HG03442 (cell line): ENCODE data around the gene GRIK3.
"Not testable (repeated sequence)": the region's sequence is repeated elsewhere in the genome, so short reads cannot be mapped to it uniquely, and the experiment has no call there.

Experiments used
- ATAC-seq: cut with Tn5 transposase; IDR thresholded peaks from one replicate; pipeline ENCODE4 v1.9.1; 2021; ENCODE audit warnings: mild to moderate bottlenecking, moderate library complexity; ENCODE audit not compliant: unreplicated experiment

Gene GRIK3

GRCh38 chr1:36948147-36948546, 86.2 kb downstream of the GRIK3 start:
- ATAC-seq = no peak

- ATAC-seq = no peak
Observed at GRCh38 chr1:36947384-36947783, 86.9 kb downstream of the GRIK3 start.

- no peak for ATAC-seq
Observed at GRCh38 chr1:36944883-36945282, 89.4 kb downstream of the GRIK3 start.

GRCh38 chr1:36942148-36942547, 92.2 kb downstream of the GRIK3 start:
- ATAC-seq = no peak

- ATAC-seq = no peak
Observed at GRCh38 chr1:36941316-36941978, 92.9 kb downstream of the GRIK3 start.

GRCh38 chr1:36938819-36939218, 95.5 kb downstream of the GRIK3 start:
- no peak for ATAC-seq

GRCh38 chr1:36937371-36937770, 96.9 kb downstream of the GRIK3 start:
- no peak for ATAC-seq

- ATAC-seq = no peak
Observed at GRCh38 chr1:36934061-36934460, 100.3 kb downstream of the GRIK3 start.

- ATAC-seq = no peak
Observed at GRCh38 chr1:36927826-36928225, 106.5 kb downstream of the GRIK3 start.

- no peak for ATAC-seq
Observed at GRCh38 chr1:36925251-36925650, 109.1 kb downstream of the GRIK3 start.

- no peak for ATAC-seq
Observed at GRCh38 chr1:36924282-36924811, 110.0 kb downstream of the GRIK3 start.

- no peak for ATAC-seq
Observed at GRCh38 chr1:36922593-36923426, 111.5 kb downstream of the GRIK3 start.

GRCh38 chr1:36922071-36922470, 112.2 kb downstream of the GRIK3 start:
- no peak for ATAC-seq

GRCh38 chr1:36920801-36921405, 113.4 kb downstream of the GRIK3 start:
- ATAC-seq = no peak

- ATAC-seq = no peak
Observed at GRCh38 chr1:36920371-36920770, 113.9 kb downstream of the GRIK3 start.

GRCh38 chr1:36919491-36920145, 114.7 kb downstream of the GRIK3 start:
- ATAC-seq = no peak

- no peak for ATAC-seq
Observed at GRCh38 chr1:36918604-36919003, 115.7 kb downstream of the GRIK3 start.

- not testable (repeated sequence) for ATAC-seq
Observed at GRCh38 chr1:36916542-36916941, 117.8 kb downstream of the GRIK3 start.

GRCh38 chr1:36913484-36914060, 120.7 kb downstream of the GRIK3 start:
- no peak for ATAC-seq

- no peak for ATAC-seq
Observed at GRCh38 chr1:36913016-36913415, 121.3 kb downstream of the GRIK3 start.

- ATAC-seq = no peak
Observed at GRCh38 chr1:36912365-36912865, 121.9 kb downstream of the GRIK3 start.
